ENCODE measurements around the gene EPS8L1. TPM values are rescaled to one million over a fixed set of nuclear protein-coding genes. Genes with fewer than 3 reads are reported as not detected.

EPS8L1 gene
- total RNA-seq, 1 donor from 2014 or later: 7.9 TPM

DNA sequence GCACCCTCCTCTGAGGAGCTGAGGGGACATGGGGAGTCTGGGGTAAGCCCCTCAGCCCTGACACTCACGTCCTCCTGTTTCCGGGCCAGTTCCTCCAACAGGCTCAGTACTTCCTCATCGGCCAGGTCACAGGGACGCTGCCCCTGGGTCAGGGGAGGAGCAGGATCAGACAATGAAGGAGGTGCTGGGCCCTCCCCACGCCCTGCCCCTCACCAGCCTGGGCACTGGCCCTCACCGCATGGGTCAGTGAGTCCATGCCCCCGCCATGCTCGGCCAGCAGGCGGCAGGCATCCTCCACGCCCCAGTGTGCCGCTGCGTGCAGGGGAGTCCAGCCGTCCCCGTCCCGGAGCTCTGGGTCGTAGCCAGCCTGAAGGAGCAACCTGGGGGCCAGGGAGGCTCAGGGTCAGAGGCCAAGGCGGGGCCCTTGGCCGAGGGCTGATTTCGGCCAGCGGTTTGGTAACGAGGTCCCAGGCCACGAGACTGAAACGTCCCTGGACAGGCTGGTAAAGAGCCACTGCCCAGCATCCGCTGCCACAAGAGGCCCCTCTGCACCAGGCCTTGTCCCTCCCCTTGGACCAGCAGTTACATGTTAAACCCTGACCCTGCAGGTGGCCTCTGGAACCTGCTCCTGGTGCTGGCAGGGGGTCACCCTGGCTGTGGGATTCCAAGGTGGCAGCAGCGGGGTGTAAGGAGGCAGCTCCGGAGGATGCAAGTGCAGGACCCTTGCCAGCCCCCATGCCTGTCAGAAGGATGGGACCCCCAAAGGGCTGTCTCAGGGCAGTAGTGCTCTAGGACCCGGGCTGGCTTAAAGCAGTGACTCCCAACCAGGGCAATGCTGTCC is 23.3 kb downstream of the EPS8L1 start:
- no peak overlapping the region for H3K4me3 Mint-ChIP-seq (ENCODE audit: unreplicated experiment)
- H3K27me3 Mint-ChIP-seq (ENCODE audit: low read depth): no peaks in the 10 kb centered on the region
- H3K9me3 Mint-ChIP-seq (ENCODE audit: low read depth): no peaks in the 10 kb centered on the region
- no peak for DNase-seq (ENCODE audit: low spot score)
- H3K4me1 Mint-ChIP-seq (ENCODE audit: low read depth): no peaks in the 10 kb centered on the region
- TF ChIP-seq, protein P1, sequence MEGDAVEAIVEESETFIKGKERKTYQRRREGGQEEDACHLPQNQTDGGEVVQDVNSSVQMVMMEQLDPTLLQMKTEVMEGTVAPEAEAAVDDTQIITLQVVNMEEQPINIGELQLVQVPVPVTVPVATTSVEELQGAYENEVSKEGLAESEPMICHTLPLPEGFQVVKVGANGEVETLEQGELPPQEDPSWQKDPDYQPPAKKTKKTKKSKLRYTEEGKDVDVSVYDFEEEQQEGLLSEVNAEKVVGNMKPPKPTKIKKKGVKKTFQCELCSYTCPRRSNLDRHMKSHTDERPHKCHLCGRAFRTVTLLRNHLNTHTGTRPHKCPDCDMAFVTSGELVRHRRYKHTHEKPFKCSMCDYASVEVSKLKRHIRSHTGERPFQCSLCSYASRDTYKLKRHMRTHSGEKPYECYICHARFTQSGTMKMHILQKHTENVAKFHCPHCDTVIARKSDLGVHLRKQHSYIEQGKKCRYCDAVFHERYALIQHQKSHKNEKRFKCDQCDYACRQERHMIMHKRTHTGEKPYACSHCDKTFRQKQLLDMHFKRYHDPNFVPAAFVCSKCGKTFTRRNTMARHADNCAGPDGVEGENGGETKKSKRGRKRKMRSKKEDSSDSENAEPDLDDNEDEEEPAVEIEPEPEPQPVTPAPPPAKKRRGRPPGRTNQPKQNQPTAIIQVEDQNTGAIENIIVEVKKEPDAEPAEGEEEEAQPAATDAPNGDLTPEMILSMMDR (IDR thresholded peaks at IDR 0.05): peak; percentile 40
- H3K27ac Mint-ChIP-seq (ENCODE audit: unreplicated experiment): no peak overlapping the region
- peaks cover 19% of the 10 kb centered on the region for H3K36me3 Mint-ChIP-seq (ENCODE audit: low read depth)

DNA sequence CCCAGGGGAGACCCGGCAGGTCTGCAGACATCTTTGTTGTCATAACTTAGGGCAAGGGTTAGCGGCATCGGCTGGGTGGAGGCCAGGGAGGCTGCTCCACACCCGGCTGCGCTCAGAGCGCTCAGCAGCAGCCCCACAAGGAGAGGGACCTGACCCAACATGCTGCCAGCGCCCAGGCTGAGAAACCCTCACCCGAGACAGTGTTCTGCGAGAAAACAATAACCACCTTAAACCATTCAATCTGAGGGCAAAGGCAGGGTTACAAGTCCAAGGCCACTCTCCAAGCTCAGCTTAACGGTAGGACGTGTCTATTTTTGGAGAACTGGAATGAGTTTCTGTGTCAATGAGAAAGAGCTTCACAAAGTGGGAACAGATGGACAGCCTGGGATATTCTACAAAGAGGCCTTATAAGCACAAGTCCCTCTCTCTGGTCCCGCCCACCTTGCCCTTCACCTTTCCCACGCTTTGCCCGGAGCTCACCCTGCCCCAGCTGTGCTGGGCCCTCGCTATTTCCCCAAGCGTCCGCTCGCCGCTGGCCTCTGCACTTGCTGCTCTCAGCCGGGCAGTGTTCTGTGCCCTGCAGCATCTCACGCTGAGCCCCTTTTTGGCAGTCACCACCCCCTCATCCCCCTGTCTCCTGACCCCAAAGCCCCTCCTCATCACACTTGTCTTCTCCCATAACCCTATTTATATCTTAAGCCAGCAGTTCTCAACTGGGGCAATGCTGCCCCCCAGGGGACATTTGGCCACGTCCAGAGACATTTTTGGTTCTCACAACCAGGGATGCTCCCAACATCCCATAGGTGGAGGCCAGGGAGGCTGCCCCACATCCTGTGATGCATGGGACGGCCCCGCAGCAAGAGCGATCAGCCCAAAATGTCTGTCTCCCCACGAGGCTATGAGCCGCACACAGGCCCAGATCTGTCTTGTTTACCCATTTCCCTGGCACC is 24.2 kb downstream of the EPS8L1 start:
- no peaks in the 10 kb centered on the region for H3K27me3 Mint-ChIP-seq (ENCODE audit: low read depth)
- TF ChIP-seq, protein P1 (IDR thresholded peaks at IDR 0.05): peak; percentile 53
- H3K4me1 Mint-ChIP-seq (ENCODE audit: low read depth): no peaks in the 10 kb centered on the region
- peaks cover 19% of the 10 kb centered on the region for H3K36me3 Mint-ChIP-seq (ENCODE audit: low read depth)
- H3K9me3 Mint-ChIP-seq (ENCODE audit: low read depth): no peaks in the 10 kb centered on the region
- DNase-seq (ENCODE audit: low spot score): no peak
- no peak overlapping the region for H3K4me3 Mint-ChIP-seq (ENCODE audit: unreplicated experiment)
- H3K27ac Mint-ChIP-seq (ENCODE audit: unreplicated experiment): no peak overlapping the region

DNA sequence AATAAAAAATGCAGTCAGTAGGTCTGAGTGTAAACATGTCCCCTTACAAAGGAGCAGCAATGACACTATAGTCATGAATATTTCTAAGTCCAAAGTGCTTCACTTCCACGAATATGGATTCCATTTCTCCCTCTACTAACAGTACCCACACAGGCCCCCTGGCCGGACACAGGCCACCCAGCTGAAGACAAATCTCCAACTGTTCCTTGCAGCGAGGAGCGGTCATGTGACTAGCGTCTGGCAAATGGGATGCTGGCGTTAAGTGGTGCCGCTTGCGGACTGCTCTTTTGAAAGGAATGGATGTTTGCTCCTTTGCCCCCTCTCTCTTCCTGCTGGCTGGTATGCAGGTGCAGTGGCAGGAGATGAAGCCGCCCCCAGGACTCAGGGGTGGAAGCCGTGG is 25.6 kb downstream of the EPS8L1 start:
- Mint-ChIP-seq H3K4me1 (ENCODE audit: low read depth) (no peaks in the 10 kb centered on the region), H3K36me3 (ENCODE audit: low read depth) (peaks cover 22% of the 10 kb centered on the region)
- DNase-seq (ENCODE audit: low spot score): no peak

DNA sequence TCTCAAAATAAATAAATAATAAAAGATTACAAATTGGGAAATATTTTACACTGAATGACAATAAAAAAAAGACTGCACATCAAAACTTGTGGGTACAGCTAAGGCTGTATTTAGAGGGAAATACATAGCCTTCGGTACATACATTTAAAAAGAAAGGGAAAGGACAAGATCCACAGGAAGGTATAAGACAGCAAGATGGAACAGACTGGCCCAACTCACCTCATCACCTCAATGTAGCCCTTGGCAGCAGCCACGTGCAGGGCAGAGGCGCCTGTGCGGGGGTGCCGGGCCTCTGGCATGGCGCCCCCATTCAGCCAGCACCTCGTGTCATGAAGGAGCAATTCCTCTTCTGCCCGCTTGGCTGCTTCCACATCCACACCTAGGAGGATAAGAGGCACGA is 27.5 kb downstream of the EPS8L1 start:
- Mint-ChIP-seq H3K4me3 (ENCODE audit: unreplicated experiment) (no peak overlapping the region), H3K36me3 (ENCODE audit: low read depth) (peaks cover 24% of the 10 kb centered on the region), H3K27me3 (ENCODE audit: low read depth) (no peaks in the 10 kb centered on the region), H3K9me3 (ENCODE audit: low read depth) (no peaks in the 10 kb centered on the region), H3K4me1 (ENCODE audit: low read depth) (no peaks in the 10 kb centered on the region), H3K27ac (ENCODE audit: unreplicated experiment) (no peak overlapping the region)
- peak; percentile 60 for DNase-seq (ENCODE audit: low spot score)
- TF ChIP-seq, protein P1 (IDR thresholded peaks at IDR 0.05): no peak

More for the DNA sequence above, 25.6 kb downstream of the EPS8L1 start:
- H3K27me3 Mint-ChIP-seq (ENCODE audit: low read depth): no peaks in the 10 kb centered on the region
- TF ChIP-seq, protein P1 (IDR thresholded peaks at IDR 0.05): no peak
- no peak overlapping the region for H3K4me3 Mint-ChIP-seq (ENCODE audit: unreplicated experiment)
- no peaks in the 10 kb centered on the region for H3K9me3 Mint-ChIP-seq (ENCODE audit: low read depth)
- no peak overlapping the region for H3K27ac Mint-ChIP-seq (ENCODE audit: unreplicated experiment)

DNA sequence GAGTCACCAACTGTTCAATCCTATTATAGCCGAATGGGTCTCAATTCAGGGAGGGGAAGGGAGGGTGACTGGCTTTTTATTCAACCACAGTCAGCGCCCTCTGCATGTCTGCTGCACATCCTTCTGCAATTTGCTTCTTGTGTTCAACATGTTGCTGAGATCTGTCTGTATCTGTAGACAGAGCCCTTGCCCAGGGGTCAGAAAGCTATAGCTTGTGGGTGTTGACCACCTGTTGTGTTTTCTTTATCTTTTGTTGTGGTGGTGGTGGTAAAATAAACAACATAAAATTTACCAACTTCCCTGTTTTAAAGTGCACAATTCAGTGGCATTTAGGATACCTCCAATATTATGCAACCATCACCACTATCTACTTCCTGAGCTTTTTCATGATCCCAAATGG is 29.6 kb downstream of the EPS8L1 start:
- DNase-seq (ENCODE audit: low spot score): peak; percentile 2
- H3K4me3 Mint-ChIP-seq (ENCODE audit: unreplicated experiment): no peak overlapping the region
- peaks cover 25% of the 10 kb centered on the region for H3K36me3 Mint-ChIP-seq (ENCODE audit: low read depth)
- peaks cover 4% of the 10 kb centered on the region for H3K4me1 Mint-ChIP-seq (ENCODE audit: low read depth)
- no peak overlapping the region for H3K27ac Mint-ChIP-seq (ENCODE audit: unreplicated experiment)
- H3K27me3 Mint-ChIP-seq (ENCODE audit: low read depth): no peaks in the 10 kb centered on the region
- H3K9me3 Mint-ChIP-seq (ENCODE audit: low read depth): no peaks in the 10 kb centered on the region
- TF ChIP-seq, protein P1 (IDR thresholded peaks at IDR 0.05): no peak
